ENCODE measurements around the gene URGCP.

- no peak for TF ChIP-seq CTCF (IDR thresholded peaks at IDR 0.05)
- no peak for TF ChIP-seq POLR2A (IDR thresholded peaks at IDR 0.05)
Measured at GRCh38 chr7:43847496-43847895, 58.9 kb downstream of the URGCP start.

Data from thyroid gland (tissue), 4 donors.